HUES48 (cell line): ENCODE measurements around the gene TSPYL6.
"Not testable (repeated sequence)": the region's sequence is repeated elsewhere in the genome, so short reads cannot be mapped to it uniquely, and the experiment has no call there.

Source experiments
- H3K27ac ChIP-seq: one replicate; pipeline ENCODE4 v1.7.0; 2013; ENCODE audit warnings: low read depth, low read length, inconsistent platforms
- H3K27me3 ChIP-seq: 2 replicates; pipeline ENCODE4 v1.6.1; 2013; ENCODE audit warnings: mild to moderate bottlenecking, low read length; ENCODE audit not compliant: control insufficient read depth, insufficient read depth
- H3K36me3 ChIP-seq: 2 replicates; pipeline ENCODE4 v1.6.1; 2013; ENCODE audit warnings: low read length; ENCODE audit not compliant: control insufficient read depth, insufficient read depth
- H3K4me1 ChIP-seq: 2 replicates; pipeline ENCODE4 v1.6.1; 2013; ENCODE audit warnings: mild to moderate bottlenecking, low read length; ENCODE audit not compliant: control insufficient read depth, insufficient read depth
- H3K4me3 ChIP-seq: 2 replicates; pipeline ENCODE4 v1.5.1; 2013; ENCODE audit warnings: mild to moderate bottlenecking, low read depth, low read length
- H3K9ac ChIP-seq: 2 replicates; pipeline ENCODE4 v1.6.1; 2013; ENCODE audit warnings: mild to moderate bottlenecking, low read depth, low read length, moderate library complexity
- H3K9me3 ChIP-seq: 2 replicates; pipeline ENCODE4 v1.6.1; 2013; ENCODE audit warnings: low read length; ENCODE audit not compliant: control insufficient read depth, insufficient read depth

TSPYL6 gene

GRCh38 chr2:54275541-54275940, 19.5 kb upstream of the TSPYL6 start:
- Histone ChIP-seq H3K9me3 (no peaks in the 10 kb centered on the region), H3K27ac (no peak overlapping the region), H3K9ac (no peak overlapping the region), H3K4me1 (no peaks in the 10 kb centered on the region), H3K27me3 (no peaks in the 10 kb centered on the region), H3K4me3 (no peak overlapping the region), H3K36me3 (no peaks in the 10 kb centered on the region)

GRCh38 chr2:54274781-54275242, 18.8 kb upstream of the TSPYL6 start:
- Histone ChIP-seq H3K27ac (no peak overlapping the region), H3K36me3 (no peaks in the 10 kb centered on the region), H3K9ac (no peak overlapping the region), H3K4me1 (no peaks in the 10 kb centered on the region), H3K9me3 (no peaks in the 10 kb centered on the region), H3K4me3 (no peak overlapping the region), H3K27me3 (no peaks in the 10 kb centered on the region)

GRCh38 chr2:54271843-54272627, 16.0 kb upstream of the TSPYL6 start:
- Histone ChIP-seq H3K36me3 (no peaks in the 10 kb centered on the region), H3K9me3 (no peaks in the 10 kb centered on the region), H3K27me3 (no peaks in the 10 kb centered on the region), H3K9ac (no peak overlapping the region), H3K4me3 (no peak overlapping the region), H3K27ac (no peak overlapping the region), H3K4me1 (no peaks in the 10 kb centered on the region)

GRCh38 chr2:54271189-54271588, 15.2 kb upstream of the TSPYL6 start:
- H3K4me3 ChIP-seq: no peak overlapping the region
- H3K9me3 ChIP-seq: no peaks in the 10 kb centered on the region
- no peaks in the 10 kb centered on the region for H3K27me3 ChIP-seq
- H3K27ac ChIP-seq: no peak overlapping the region
- H3K9ac ChIP-seq: no peak overlapping the region
- H3K4me1 ChIP-seq: no peaks in the 10 kb centered on the region
- no peaks in the 10 kb centered on the region for H3K36me3 ChIP-seq

GRCh38 chr2:54267577-54267976, 11.5 kb upstream of the TSPYL6 start:
- Histone ChIP-seq H3K4me3 (no peak overlapping the region), H3K36me3 (no peaks in the 10 kb centered on the region), H3K9me3 (no peaks in the 10 kb centered on the region), H3K27ac (no peak overlapping the region), H3K27me3 (no peaks in the 10 kb centered on the region), H3K9ac (no peak overlapping the region), H3K4me1 (no peaks in the 10 kb centered on the region)

GRCh38 chr2:54265081-54265480, 9.1 kb upstream of the TSPYL6 start:
- not testable (repeated sequence) for H3K4me1 ChIP-seq, H3K4me3 ChIP-seq, H3K9me3 ChIP-seq, H3K9ac ChIP-seq, H3K27me3 ChIP-seq, H3K27ac ChIP-seq, H3K36me3 ChIP-seq

GRCh38 chr2:54262015-54262765, 6.2 kb upstream of the TSPYL6 start:
- Histone ChIP-seq H3K36me3 (no peaks in the 10 kb centered on the region), H3K4me3 (no peak overlapping the region), H3K27ac (no peak overlapping the region), H3K4me1 (no peaks in the 10 kb centered on the region), H3K9ac (no peak overlapping the region), H3K9me3 (no peaks in the 10 kb centered on the region), H3K27me3 (no peaks in the 10 kb centered on the region)

- no peaks in the 10 kb centered on the region for H3K4me1 ChIP-seq
- no peaks in the 10 kb centered on the region for H3K27me3 ChIP-seq
- no peaks in the 10 kb centered on the region for H3K9me3 ChIP-seq
- H3K4me3 ChIP-seq: no peak overlapping the region
- no peaks in the 10 kb centered on the region for H3K36me3 ChIP-seq
- no peak overlapping the region for H3K27ac ChIP-seq
- H3K9ac ChIP-seq: no peak overlapping the region
Measured at GRCh38 chr2:54261537-54261936, 5.5 kb upstream of the TSPYL6 start.

GRCh38 chr2:54260241-54260595, 4.2 kb upstream of the TSPYL6 start:
- Histone ChIP-seq H3K4me3 (no peak overlapping the region), H3K27me3 (no peaks in the 10 kb centered on the region)

GRCh38 chr2:54259413-54260240, 3.6 kb upstream of the TSPYL6 start:
- Histone ChIP-seq H3K4me3 (no peak overlapping the region), H3K4me1 (no peaks in the 10 kb centered on the region), H3K27ac (no peak overlapping the region), H3K9ac (no peak overlapping the region), H3K27me3 (no peaks in the 10 kb centered on the region), H3K36me3 (no peaks in the 10 kb centered on the region), H3K9me3 (no peaks in the 10 kb centered on the region)

More at GRCh38 chr2:54260241-54260595, 4.2 kb upstream of the TSPYL6 start:
- H3K36me3 ChIP-seq: no peaks in the 10 kb centered on the region
- H3K27ac ChIP-seq: no peak overlapping the region
- no peak overlapping the region for H3K9ac ChIP-seq
- no peaks in the 10 kb centered on the region for H3K9me3 ChIP-seq
- no peaks in the 10 kb centered on the region for H3K4me1 ChIP-seq

GRCh38 chr2:54258166-54258565, 2.1 kb upstream of the TSPYL6 start:
- Histone ChIP-seq H3K4me1 (no peaks in the 10 kb centered on the region), H3K9ac (no peak overlapping the region), H3K27ac (no peak overlapping the region), H3K4me3 (no peak overlapping the region), H3K36me3 (no peaks in the 10 kb centered on the region), H3K27me3 (no peaks in the 10 kb centered on the region), H3K9me3 (no peaks in the 10 kb centered on the region)
